Esophagus squamous epithelium (tissue), 5 donors: ENCODE measurements around the gene ATP6V1E1. TPM values are rescaled to one million over a fixed set of nuclear protein-coding genes. Genes with fewer than 3 reads are reported as not detected.

Experiments
- DNase-seq: peaks from one replicate; lab custom pipeline; 2025; lab: John Stamatoyannopoulos, UW
- H3K27ac ChIP-seq, 4 donors: fragments of 200-600 bp; sonication (generic); one replicate each; pipeline ENCODE4 v1.5.1; 2016 to 2019; ENCODE audit warnings: mild to moderate bottlenecking in 1 of 4
- H3K27me3 ChIP-seq, 4 donors: fragments of 200-600 bp; sonication (generic); 1 replicate in 3 of 4; 2 replicates in 1 of 4; pipeline versions ENCODE4 v1.5.1 to v1.6.0; 2017 to 2021; ENCODE audit warnings: antibody characterized with exemption in 1 of 4
- H3K36me3 ChIP-seq, 3 donors: fragments of 200-600 bp; sonication (generic); one replicate each; pipeline ENCODE4 v1.5.1; 2016 to 2019
- H3K4me1 ChIP-seq, 3 donors: fragments of 200-600 bp; sonication (generic); one replicate each; pipeline ENCODE4 v1.5.1; 2017 to 2019
- H3K4me3 ChIP-seq, 4 donors: fragments of 200-600 bp; sonication (generic); 1 replicate in 3 of 4; 2 replicates in 1 of 4; pipeline ENCODE4 v1.5.1; 2016 to 2019; ENCODE audit warnings: mild to moderate bottlenecking in 2 of 4, moderate library complexity in 1 of 4
- H3K9me3 ChIP-seq, 3 donors: fragments of 200-600 bp; sonication (generic); one replicate each; pipeline ENCODE4 v1.5.1; 2016 to 2019
- POLR2A ChIP-seq, 4 donors: fragments of 450-650 bp; IDR thresholded peaks; one replicate each; pipeline ENCODE4 v1.6.1; 2017; ENCODE audit warnings: antibody characterized with exemption in 4 of 4, mild to moderate bottlenecking in 4 of 4, moderate library complexity in 3 of 4
- whole genome bisulfite sequencing, 2 donors: methylation state at CpG; one replicate each; pipeline ENCODE4 v1.1.5; 2018; 5-methylcytosine and 5-hydroxymethylcytosine counted together
- intact Hi-C: fragments of 100-400 bp; cut with DNase I; formaldehyde crosslinking; loops from one replicate; pipeline ENCODE4 v1.15.0; 2022
- total RNA-seq, 4 donors: library from RNA; depleted of rRNA; stranded (reverse); fragments of >200 nt; gene quantifications; one replicate each; pipeline ENCODE4 v1.1.0, GENCODE V29; 2016
- TF ChIP-seq, protein P1 (sequence below), 6 experiments: fragments of 450-650 bp in 4 of 6; fragments of 200-600 bp in 2 of 6; sonication (generic) in 2 of 6; IDR thresholded peaks; one replicate each; pipeline ENCODE4 v1.5.1; 2016 to 2019; ENCODE audit warnings: antibody characterized with exemption in 6 of 6, mild to moderate bottlenecking in 4 of 6, moderate library complexity in 4 of 6
- donor health status: DM: yes; HTN: yes; CAD: no.

ATP6V1E1 gene
- total RNA-seq, 4 donors from 2014 or later: 80.9 to 123 (median 99.6) TPM

DNA sequence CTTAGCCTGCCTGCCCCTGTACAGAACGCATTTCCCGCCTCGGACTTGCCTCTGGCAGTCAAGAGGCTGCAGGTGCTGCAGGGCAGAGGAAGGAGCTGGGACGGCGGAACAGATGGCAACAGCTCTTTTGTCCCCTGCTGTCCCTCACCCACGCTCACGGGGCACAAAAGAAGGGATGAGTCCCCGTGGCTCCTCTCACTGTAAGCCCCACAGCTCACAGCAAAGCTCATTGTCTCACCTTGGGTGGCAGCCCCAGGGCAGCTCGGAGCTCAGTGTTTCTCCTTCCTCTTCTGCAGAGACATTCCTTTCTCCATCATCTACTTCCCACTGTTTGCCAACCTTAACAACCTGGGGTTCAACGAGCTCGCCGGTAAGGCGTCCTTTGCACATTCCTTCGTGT is 40.9 kb downstream of the ATP6V1E1 start:
- Histone ChIP-seq H3K4me3 (no peak overlapping the region), H3K36me3 (peaks cover 9 to 32% (median 18%) of the 10 kb centered on the region in 3 donors), H3K4me1 (no peaks in the 10 kb centered on the region), H3K9me3 (no peaks in the 10 kb centered on the region), H3K27me3 (peaks cover 0 to under 1% (median 0%) of the 10 kb centered on the region in 4 donors), H3K27ac (no peak overlapping the region)
- WGBS, 2 donors: 81 to 89% methylated on average over 12 to 14 of the region's 14 CpGs
- DNase-seq: no peak
- intact Hi-C loops: no loop called here
- TF ChIP-seq, protein P1, sequence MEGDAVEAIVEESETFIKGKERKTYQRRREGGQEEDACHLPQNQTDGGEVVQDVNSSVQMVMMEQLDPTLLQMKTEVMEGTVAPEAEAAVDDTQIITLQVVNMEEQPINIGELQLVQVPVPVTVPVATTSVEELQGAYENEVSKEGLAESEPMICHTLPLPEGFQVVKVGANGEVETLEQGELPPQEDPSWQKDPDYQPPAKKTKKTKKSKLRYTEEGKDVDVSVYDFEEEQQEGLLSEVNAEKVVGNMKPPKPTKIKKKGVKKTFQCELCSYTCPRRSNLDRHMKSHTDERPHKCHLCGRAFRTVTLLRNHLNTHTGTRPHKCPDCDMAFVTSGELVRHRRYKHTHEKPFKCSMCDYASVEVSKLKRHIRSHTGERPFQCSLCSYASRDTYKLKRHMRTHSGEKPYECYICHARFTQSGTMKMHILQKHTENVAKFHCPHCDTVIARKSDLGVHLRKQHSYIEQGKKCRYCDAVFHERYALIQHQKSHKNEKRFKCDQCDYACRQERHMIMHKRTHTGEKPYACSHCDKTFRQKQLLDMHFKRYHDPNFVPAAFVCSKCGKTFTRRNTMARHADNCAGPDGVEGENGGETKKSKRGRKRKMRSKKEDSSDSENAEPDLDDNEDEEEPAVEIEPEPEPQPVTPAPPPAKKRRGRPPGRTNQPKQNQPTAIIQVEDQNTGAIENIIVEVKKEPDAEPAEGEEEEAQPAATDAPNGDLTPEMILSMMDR (IDR thresholded peaks at IDR 0.05): no peak
- no peak for TF ChIP-seq POLR2A (IDR thresholded peaks at IDR 0.05)

DNA sequence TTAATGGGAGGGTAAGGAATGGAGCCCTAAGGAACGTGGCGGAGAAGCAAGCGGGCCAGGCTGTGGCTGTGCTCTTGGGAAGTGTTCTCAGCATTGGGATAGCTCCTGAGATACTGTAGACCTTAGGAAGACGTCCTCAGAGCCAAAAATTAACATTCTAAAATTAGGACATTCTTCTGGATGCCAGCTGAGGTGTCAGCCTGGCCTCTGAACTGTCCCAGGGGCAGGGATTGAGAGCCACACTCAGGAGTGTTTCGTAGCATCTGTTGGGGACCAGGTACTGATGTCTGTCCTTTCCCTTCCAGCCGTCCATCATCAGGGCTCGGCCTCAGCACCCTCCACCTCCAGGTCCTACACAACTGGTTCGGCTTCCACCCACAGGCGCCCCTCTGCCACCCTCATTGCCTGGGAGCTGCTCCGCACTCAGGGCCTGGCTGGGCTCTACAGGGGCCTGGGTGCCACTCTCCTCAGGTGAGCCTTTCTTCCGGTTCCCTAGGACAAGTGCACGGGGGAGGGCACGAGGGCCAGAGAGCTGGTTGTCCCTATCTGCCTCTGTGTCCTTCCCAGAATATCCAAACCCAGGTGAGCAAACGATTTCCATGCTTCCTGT is 41.6 kb downstream of the ATP6V1E1 start:
- H3K4me1 ChIP-seq: no peaks in the 10 kb centered on the region
- intact Hi-C loops: no loop called here
- TF ChIP-seq POLR2A (IDR thresholded peaks at IDR 0.05): no peak
- TF ChIP-seq, protein P1 (IDR thresholded peaks at IDR 0.05): no peak
- peaks cover 0 to 5% (median 0%) of the 10 kb centered on the region in 4 donors for H3K27me3 ChIP-seq
- H3K36me3 ChIP-seq: peaks cover 8 to 25% (median 11%) of the 10 kb centered on the region in 3 donors
- H3K27ac ChIP-seq: no peak overlapping the region
- 82 to 85% methylated on average over 7 to 8 of the region's 14 CpGs for WGBS, 2 donors
- no peak overlapping the region for H3K4me3 ChIP-seq
- no peaks in the 10 kb centered on the region for H3K9me3 ChIP-seq
- DNase-seq: no peak

DNA sequence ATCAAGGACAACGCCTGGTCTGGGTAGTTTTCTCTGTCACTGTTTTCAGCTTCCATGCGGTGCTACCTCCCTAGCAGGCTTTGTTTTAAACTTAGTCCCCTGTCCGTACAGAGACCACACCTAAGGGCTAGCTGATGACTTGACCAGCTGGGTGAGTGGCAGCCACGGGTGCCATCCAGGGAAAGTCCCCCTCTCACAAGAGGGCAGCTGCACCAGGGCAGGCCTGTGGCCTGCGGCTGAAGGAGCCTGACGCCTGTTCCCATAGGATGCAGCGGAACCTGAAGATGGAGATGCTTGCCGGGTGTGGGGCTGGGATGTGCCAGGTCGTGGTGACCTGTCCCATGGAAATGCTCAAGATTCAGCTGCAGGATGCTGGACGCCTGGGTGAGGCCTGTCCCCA is 45.4 kb downstream of the ATP6V1E1 start:
- H3K27me3 ChIP-seq: peaks cover 0 to 39% (median 0%) of the 10 kb centered on the region in 4 donors
- H3K36me3 ChIP-seq: no peaks in the 10 kb centered on the region
- TF ChIP-seq POLR2A (IDR thresholded peaks at IDR 0.05): no peak
- TF ChIP-seq, protein P1 (IDR thresholded peaks at IDR 0.05): no peak
- no peak for DNase-seq
- no peak overlapping the region for H3K4me3 ChIP-seq
- intact Hi-C loops: no loop called here
- H3K9me3 ChIP-seq: no peaks in the 10 kb centered on the region
- H3K4me1 ChIP-seq: no peaks in the 10 kb centered on the region
- H3K27ac ChIP-seq: no peak overlapping the region
- WGBS, 2 donors: 83 to 89% methylated on average over 1 to 8 of the region's 10 CpGs

DNA sequence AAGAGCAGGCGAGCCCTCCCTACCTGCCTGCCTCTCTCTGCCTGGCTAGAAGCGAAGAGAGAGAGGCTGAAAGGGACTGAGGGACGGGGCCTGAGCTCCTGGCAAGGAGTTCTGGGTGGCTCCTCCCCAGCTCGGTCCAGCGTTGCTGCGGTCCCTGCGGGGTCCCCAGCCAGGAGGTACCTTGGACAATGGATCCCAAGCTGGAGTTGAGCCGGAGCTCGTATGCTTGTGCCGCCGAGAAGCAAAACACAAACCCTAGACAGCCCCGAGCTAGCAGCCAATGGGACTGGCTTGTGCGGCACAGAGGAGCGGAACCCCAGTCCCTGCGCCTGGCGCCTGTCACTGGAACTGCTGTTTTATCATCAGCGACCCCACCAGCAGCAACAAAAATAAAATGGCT is 46.9 kb downstream of the ATP6V1E1 start:
- intact Hi-C loops: no loop called here
- no peak overlapping the region for H3K4me3 ChIP-seq
- TF ChIP-seq, protein P1 (IDR thresholded peaks at IDR 0.05): no peak
- TF ChIP-seq POLR2A (IDR thresholded peaks at IDR 0.05): no peak
- no peaks in the 10 kb centered on the region for H3K36me3 ChIP-seq
- H3K27ac ChIP-seq: no peak overlapping the region
- H3K4me1 ChIP-seq: peaks cover 0 to 6% (median 0%) of the 10 kb centered on the region in 3 donors
- 81 to 93% methylated on average over 3 to 8 of the region's 17 CpGs for WGBS, 2 donors
- DNase-seq: no peak
- H3K27me3 ChIP-seq: peaks cover 0 to 45% (median 0%) of the 10 kb centered on the region in 4 donors
- no peaks in the 10 kb centered on the region for H3K9me3 ChIP-seq

DNA sequence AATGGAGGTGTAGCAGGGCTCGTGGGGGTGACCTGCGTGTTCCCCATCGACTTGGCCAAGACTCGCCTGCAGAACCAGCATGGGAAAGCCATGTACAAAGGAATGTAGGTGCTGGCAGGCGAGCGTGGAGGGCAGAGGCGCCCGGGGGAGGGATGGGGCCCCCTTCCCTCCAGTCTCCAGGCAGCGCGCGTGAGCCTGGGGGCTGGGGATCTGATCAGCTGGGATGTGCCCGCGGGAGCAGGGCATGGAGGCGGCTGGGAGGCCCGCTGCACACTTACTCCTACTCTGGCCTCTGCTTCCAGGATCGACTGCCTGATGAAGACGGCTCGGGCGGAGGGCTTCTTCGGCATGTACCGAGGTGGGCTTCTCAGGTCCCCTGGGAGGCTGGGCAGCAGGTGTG is 47.5 kb downstream of the ATP6V1E1 start:
- H3K4me1 ChIP-seq: peaks cover 0 to 10% (median 0%) of the 10 kb centered on the region in 3 donors
- intact Hi-C loops: no loop called here
- no peaks in the 10 kb centered on the region for H3K9me3 ChIP-seq
- H3K27ac ChIP-seq: no peak overlapping the region
- H3K27me3 ChIP-seq: peaks cover 0 to 45% (median 0%) of the 10 kb centered on the region in 4 donors
- DNase-seq: no peak
- TF ChIP-seq, protein P1 (IDR thresholded peaks at IDR 0.05): no peak
- no peak for TF ChIP-seq POLR2A (IDR thresholded peaks at IDR 0.05)
- WGBS, 2 donors: no CpG with 5 or more reads among the region's 21 CpGs
- no peaks in the 10 kb centered on the region for H3K36me3 ChIP-seq
- H3K4me3 ChIP-seq: no peak overlapping the region
